HUES6 (cell line): ENCODE data around the gene MFSD11.
"Not testable (repeated sequence)": the region's sequence is repeated elsewhere in the genome, so short reads cannot be mapped to it uniquely, and the experiment has no call there.

Experiments
- H3K27ac ChIP-seq: 2 replicates; pipeline ENCODE4 v1.7.0; 2013; ENCODE audit warnings: low read depth, mild to moderate bottlenecking, low read length, inconsistent platforms
- H3K27me3 ChIP-seq: 2 replicates; pipeline ENCODE4 v1.6.1; 2013; ENCODE audit warnings: low read length; ENCODE audit not compliant: control insufficient read depth, insufficient read depth
- H3K36me3 ChIP-seq: 2 replicates; pipeline ENCODE4 v1.6.1; 2013; ENCODE audit warnings: low read length; ENCODE audit not compliant: control insufficient read depth, insufficient read depth
- H3K4me1 ChIP-seq: 2 replicates; pipeline ENCODE4 v1.6.1; 2013; ENCODE audit warnings: low read length; ENCODE audit not compliant: control insufficient read depth, insufficient read depth
- H3K4me3 ChIP-seq: 2 replicates; pipeline ENCODE4 v1.5.1; 2013; ENCODE audit warnings: low read depth, low read length
- H3K9ac ChIP-seq: one replicate; pipeline ENCODE4 v1.6.1; 2013; ENCODE audit warnings: mild to moderate bottlenecking, low read length
- H3K9me3 ChIP-seq: 2 replicates; pipeline ENCODE4 v1.6.1; 2013; ENCODE audit warnings: low read depth, low read length; ENCODE audit not compliant: control insufficient read depth, insufficient read depth

The MFSD11 gene

GRCh38 chr17:76791053-76791980, 53.4 kb downstream of the MFSD11 start:
- no peaks in the 10 kb centered on the region for H3K36me3 ChIP-seq
- H3K27ac ChIP-seq, result no peak overlapping the region
- no peaks in the 10 kb centered on the region; the same call in 1 of the 2 replicates for H3K4me1 ChIP-seq
- no peaks in the 10 kb centered on the region for H3K27me3 ChIP-seq
- H3K4me3 ChIP-seq, result no peak overlapping the region
- H3K9ac ChIP-seq, result no peak overlapping the region
- H3K9me3 ChIP-seq, result peaks cover 3% of the 10 kb centered on the region; the same call in 1 of the 2 replicates

GRCh38 chr17:76792348-76792747, 54.4 kb downstream of the MFSD11 start:
- no peak overlapping the region for H3K27ac ChIP-seq
- H3K4me1 ChIP-seq, result peaks cover 2% of the 10 kb centered on the region; the same call in 1 of the 2 replicates

GRCh38 chr17:76793775-76794174, 55.9 kb downstream of the MFSD11 start:
- peaks cover 5% of the 10 kb centered on the region; the same call in 1 of the 2 replicates for H3K4me1 ChIP-seq
- no peak overlapping the region for H3K9ac ChIP-seq
- H3K9me3 ChIP-seq, result peaks cover 3% of the 10 kb centered on the region; the same call in 1 of the 2 replicates
- no peak overlapping the region for H3K4me3 ChIP-seq
- H3K27ac ChIP-seq, result no peak overlapping the region
- no peaks in the 10 kb centered on the region for H3K27me3 ChIP-seq
- no peaks in the 10 kb centered on the region for H3K36me3 ChIP-seq

More at GRCh38 chr17:76792348-76792747, 54.4 kb downstream of the MFSD11 start:
- Histone ChIP-seq H3K9ac (no peak overlapping the region), H3K4me3 (no peak overlapping the region), H3K9me3 (peaks cover 3% of the 10 kb centered on the region; the same call in 1 of the 2 replicates), H3K36me3 (no peaks in the 10 kb centered on the region), H3K27me3 (no peaks in the 10 kb centered on the region)

- Histone ChIP-seq H3K9ac (no peak overlapping the region), H3K4me3 (no peak overlapping the region), H3K9me3 (peaks cover 3% of the 10 kb centered on the region; the same call in 1 of the 2 replicates), H3K27me3 (no peaks in the 10 kb centered on the region), H3K4me1 (0 out of 2 replicates have a peak, but pooled peaks cover 5% of the 10 kb centered on the region), H3K36me3 (no peaks in the 10 kb centered on the region), H3K27ac (no peak overlapping the region)
Measured at GRCh38 chr17:76796081-76796480, 58.2 kb downstream of the MFSD11 start.

- H3K4me3 ChIP-seq, result no peak overlapping the region
- H3K27ac ChIP-seq, result no peak overlapping the region
- no peaks in the 10 kb centered on the region for H3K27me3 ChIP-seq
- H3K4me1 ChIP-seq, result 0 out of 2 replicates have a peak, but pooled peaks cover 5% of the 10 kb centered on the region
- no peaks in the 10 kb centered on the region for H3K36me3 ChIP-seq
- H3K9ac ChIP-seq, result no peak overlapping the region
- H3K9me3 ChIP-seq, result peaks cover 3% of the 10 kb centered on the region; the same call in 1 of the 2 replicates
Measured at GRCh38 chr17:76797241-76797840, 59.4 kb downstream of the MFSD11 start.

- no peak overlapping the region for H3K9ac ChIP-seq
- no peak overlapping the region for H3K4me3 ChIP-seq
- 0 out of 2 replicates have a peak, but pooled peaks cover 10% of the 10 kb centered on the region for H3K4me1 ChIP-seq
Measured at GRCh38 chr17:76801706-76802105, 63.8 kb downstream of the MFSD11 start.

GRCh38 chr17:76805319-76805718, 67.4 kb downstream of the MFSD11 start:
- Histone ChIP-seq H3K36me3 (no peaks in the 10 kb centered on the region), H3K27me3 (no peaks in the 10 kb centered on the region), H3K4me3 (no peak overlapping the region), H3K27ac (no peak overlapping the region), H3K9me3 (no peaks in the 10 kb centered on the region), H3K4me1 (0 out of 2 replicates have a peak, but pooled peaks cover 4% of the 10 kb centered on the region), H3K9ac (no peak overlapping the region)

More at GRCh38 chr17:76801706-76802105, 63.8 kb downstream of the MFSD11 start:
- H3K27ac ChIP-seq, result no peak overlapping the region
- H3K36me3 ChIP-seq, result no peaks in the 10 kb centered on the region
- no peaks in the 10 kb centered on the region for H3K27me3 ChIP-seq
- H3K9me3 ChIP-seq, result no peaks in the 10 kb centered on the region

GRCh38 chr17:76806151-76806550, 68.2 kb downstream of the MFSD11 start:
- not testable (repeated sequence) for H3K9ac ChIP-seq, H3K4me3 ChIP-seq, H3K27ac ChIP-seq, H3K36me3 ChIP-seq, H3K4me1 ChIP-seq, H3K27me3 ChIP-seq, H3K9me3 ChIP-seq

GRCh38 chr17:76806767-76807166, 68.8 kb downstream of the MFSD11 start:
- H3K9me3 ChIP-seq, H3K27me3 ChIP-seq, H3K4me3 ChIP-seq, H3K27ac ChIP-seq, H3K9ac ChIP-seq, H3K36me3 ChIP-seq, H3K4me1 ChIP-seq: not testable (repeated sequence)

GRCh38 chr17:76808326-76808725, 70.4 kb downstream of the MFSD11 start:
- 0 out of 2 replicates have a peak, but pooled peaks cover 4% of the 10 kb centered on the region for H3K4me1 ChIP-seq
- H3K36me3 ChIP-seq, result no peaks in the 10 kb centered on the region
- no peak overlapping the region for H3K9ac ChIP-seq
- H3K27ac ChIP-seq, result no peak overlapping the region
- no peaks in the 10 kb centered on the region for H3K9me3 ChIP-seq
- no peaks in the 10 kb centered on the region for H3K27me3 ChIP-seq
- no peak overlapping the region for H3K4me3 ChIP-seq

- no peak overlapping the region for H3K9ac ChIP-seq
- H3K4me1 ChIP-seq, result no peaks in the 10 kb centered on the region
- no peak overlapping the region for H3K4me3 ChIP-seq
- H3K9me3 ChIP-seq, result no peaks in the 10 kb centered on the region
- H3K27ac ChIP-seq, result no peak overlapping the region
- H3K36me3 ChIP-seq, result no peaks in the 10 kb centered on the region
- H3K27me3 ChIP-seq, result no peaks in the 10 kb centered on the region
Measured at GRCh38 chr17:76810956-76811355, 73.0 kb downstream of the MFSD11 start.
